GM20000 (cell line): ENCODE results near the gene GLMN.

Experiments used
- DNase-seq: peaks from one replicate; pipeline ENCODE4 v3.0.0; 2012; ENCODE audit warnings: low spot score
- TF ChIP-seq, protein P1 (sequence below): IDR thresholded peaks from 2 replicates; pipeline ENCODE4 v1.5.1; 2012; ENCODE audit warnings: mild to moderate bottlenecking, control low read depth; ENCODE audit errors: extremely low read depth, missing control alignments

The GLMN gene

DNA sequence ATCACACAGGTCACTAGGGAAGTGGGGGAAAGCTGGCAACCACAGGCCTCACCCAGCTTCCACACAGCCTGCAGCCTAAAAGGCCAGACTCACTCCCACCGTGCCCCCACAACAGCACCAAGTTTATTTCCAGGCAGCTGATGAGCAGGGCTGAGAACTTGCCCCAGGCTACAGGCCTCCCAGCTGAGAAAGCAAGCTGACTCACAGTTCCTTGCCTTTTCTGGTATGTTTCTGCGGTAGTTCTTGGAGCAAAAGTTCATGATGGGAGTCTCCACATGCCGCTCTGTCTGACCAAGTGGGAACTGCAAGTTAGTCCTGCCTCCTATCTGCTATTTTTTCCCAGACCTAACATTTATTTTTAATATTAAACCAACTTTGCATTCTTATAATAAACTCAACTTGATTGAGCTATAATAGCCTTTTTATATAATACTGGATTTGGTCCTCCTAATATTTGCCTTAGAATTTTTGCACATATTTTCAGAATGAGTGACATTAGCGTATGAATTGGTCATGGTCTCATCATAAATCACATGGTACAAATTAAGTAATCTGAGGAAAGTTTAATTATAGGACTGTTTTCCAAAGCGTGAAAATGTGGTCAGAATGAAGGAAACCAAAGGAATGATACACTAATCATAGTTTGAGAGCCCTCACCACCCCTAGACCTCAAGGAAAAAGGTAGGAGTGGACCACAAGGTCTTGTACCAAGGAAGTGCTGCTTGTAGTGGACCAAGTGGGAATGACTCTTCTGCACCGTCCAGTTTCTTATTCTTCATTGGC is 30.8 kb upstream of the GLMN start:
- TF ChIP-seq, protein P1, sequence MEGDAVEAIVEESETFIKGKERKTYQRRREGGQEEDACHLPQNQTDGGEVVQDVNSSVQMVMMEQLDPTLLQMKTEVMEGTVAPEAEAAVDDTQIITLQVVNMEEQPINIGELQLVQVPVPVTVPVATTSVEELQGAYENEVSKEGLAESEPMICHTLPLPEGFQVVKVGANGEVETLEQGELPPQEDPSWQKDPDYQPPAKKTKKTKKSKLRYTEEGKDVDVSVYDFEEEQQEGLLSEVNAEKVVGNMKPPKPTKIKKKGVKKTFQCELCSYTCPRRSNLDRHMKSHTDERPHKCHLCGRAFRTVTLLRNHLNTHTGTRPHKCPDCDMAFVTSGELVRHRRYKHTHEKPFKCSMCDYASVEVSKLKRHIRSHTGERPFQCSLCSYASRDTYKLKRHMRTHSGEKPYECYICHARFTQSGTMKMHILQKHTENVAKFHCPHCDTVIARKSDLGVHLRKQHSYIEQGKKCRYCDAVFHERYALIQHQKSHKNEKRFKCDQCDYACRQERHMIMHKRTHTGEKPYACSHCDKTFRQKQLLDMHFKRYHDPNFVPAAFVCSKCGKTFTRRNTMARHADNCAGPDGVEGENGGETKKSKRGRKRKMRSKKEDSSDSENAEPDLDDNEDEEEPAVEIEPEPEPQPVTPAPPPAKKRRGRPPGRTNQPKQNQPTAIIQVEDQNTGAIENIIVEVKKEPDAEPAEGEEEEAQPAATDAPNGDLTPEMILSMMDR: no peak
- DNase-seq: no peak

DNA sequence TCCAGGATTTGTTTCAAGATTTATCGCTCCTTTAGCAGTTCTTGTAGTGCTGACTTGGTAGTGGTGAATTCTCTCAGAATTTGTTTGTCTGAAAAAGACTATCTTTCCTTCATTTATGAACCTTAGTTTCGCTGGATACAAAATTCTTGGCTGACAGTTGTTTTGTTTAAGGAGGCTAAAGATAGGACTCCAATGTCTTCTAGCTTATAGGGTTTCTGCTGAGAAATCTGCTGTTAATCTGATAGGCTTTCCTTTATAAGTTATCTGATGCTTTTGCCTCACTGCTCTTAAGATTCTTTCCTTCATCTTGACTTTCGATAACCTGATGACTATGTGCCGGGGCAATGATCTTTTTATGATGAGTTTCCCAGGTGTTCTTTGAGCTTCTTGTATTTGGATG is 29.0 kb upstream of the GLMN start:
- TF ChIP-seq, protein P1: no peak
- no peak for DNase-seq

DNA sequence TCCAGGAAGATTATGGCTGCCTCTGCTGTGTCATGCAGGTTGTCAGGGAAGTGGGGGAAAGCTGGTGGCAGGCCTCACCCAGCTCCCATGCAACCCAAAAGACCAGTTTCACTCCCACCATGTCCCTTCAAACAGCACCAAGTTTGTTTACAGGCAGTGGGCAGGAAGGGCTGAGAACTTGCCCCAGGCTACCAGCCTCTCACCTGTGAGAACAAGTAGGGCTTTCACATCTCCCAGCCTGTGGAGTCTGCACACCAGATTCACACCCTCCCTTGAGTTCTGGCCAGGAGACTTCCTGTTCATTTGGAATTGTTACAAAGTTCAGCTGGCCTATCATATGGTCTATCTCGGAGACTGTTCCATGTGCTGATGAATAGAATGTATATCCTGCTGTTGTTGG is 27.9 kb upstream of the GLMN start:
- DNase-seq: no peak
- TF ChIP-seq, protein P1: no peak

DNA sequence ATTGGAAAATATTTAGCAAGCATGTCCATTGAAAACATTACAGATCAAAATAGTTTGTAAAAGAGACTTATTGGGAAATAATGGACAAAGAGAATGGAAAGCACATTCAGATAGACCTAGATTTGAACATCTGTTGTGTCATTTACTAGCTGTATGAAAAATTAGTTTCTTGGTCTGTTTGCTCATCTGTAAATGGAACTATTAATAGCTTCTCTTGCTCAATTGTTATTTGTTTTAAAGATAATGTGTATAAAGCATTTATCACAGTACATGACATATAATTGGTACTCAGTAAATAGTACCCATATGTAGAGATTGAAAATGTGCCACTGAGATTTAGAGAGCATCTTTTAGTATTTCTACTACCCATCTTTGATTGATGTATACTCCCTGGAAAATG is 26.0 kb upstream of the GLMN start:
- DNase-seq: no peak
- TF ChIP-seq, protein P1: no peak

DNA sequence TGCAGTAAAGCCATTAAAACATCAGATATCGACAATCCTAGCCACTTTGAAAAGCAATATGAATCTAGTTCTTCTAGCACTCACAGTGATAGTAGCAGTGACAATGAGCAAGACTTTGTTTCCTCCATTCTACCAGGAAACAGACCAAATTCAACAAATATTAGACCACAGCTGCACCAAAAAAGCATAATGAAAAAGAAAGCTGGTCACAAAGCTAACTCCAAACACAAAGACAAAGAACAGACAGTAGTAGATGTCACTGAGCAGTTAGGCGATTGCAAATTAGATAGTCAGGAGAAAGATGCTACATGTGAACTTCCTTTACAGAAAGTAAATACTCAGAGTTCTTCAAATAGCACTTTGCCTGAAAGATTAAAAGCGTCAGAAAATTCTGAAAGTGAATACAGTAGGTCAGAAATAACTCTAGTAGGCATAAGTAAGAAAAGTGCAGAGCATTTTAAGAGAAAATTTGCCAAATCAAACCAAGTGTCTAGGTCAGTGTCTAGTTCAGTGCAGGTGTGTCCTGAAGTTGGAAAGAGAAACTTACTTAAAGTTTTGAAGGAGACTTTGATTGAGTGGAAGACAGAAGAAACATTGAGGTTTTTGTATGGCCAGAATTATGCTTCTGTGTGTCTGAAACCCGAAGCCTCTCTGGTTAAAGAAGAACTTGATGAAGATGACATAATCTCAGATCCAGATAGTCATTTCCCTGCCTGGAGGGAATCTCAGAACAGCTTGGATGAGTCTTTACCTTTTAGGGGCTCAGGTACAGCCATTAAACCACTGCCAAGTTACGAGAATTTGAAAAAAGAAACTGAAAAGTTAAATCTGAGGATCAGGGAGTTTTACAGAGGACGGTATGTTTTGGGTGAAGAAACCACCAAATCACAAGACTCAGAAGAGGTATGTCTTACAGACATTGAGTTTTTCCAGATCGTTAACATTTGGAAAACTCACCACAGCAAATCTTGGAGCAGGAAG is 25.0 kb upstream of the GLMN start:
- TF ChIP-seq, protein P1: no peak
- no peak for DNase-seq

DNA sequence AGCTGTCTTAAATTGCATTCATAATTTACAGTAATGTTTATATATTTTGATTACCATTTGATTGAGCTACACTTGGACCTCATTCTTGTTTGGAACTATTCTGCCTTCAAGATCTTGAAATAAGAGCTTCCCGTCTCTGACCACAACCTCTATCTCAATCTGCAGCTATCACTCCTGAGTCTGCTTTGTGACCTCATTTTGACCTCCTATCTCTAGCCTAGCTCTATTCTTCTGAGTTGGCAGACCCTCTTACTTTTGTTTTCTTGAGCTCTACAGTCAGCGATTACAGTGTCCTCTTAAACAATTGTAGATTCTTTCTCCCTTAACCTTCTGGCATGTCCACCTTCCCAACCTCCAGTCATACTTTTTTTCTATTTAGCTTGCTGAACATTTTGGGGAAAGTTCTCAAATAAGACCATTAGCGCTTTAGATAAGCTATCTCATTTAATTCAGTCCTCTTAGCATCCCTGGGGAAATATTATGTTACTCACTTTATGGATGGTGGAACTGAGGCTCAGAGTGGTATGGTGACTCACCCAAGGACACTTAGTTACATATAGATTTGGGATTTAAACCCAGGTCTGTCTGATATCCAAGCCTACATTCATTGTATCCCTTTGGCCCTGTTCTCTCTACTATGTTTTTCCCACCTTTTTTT is 19.2 kb upstream of the GLMN start:
- TF ChIP-seq, protein P1: no peak
- DNase-seq: no peak
